K562 (cell line): ENCODE measurements around the gene NFKBIB. TPM values are rescaled to one million over a fixed set of nuclear protein-coding genes. Genes with fewer than 3 reads are reported as not detected.

Experiments used
- CCAR2 ChIP-seq: fragments of 200-400 bp; formaldehyde crosslinking; IDR thresholded peaks from 2 replicates; pipeline ENCODE4 v1.6.1; 2017; ENCODE audit warnings: mild to moderate bottlenecking, low read depth, low read length
- CREB1 ChIP-seq, 2 experiments: sonication (generic) in 1 of 2; formaldehyde crosslinking in 1 of 2; IDR thresholded peaks; 2 replicates each; pipeline versions ENCODE4 v1.6.1 to v1.8.0; 2012 to 2022; ENCODE audit warnings: inconsistent platforms in 1 of 2, mild to moderate bottlenecking in 1 of 2, missing genetic modification reagents in 1 of 2, moderate library complexity in 1 of 2
- FOS ChIP-seq: IDR thresholded peaks from 3 replicates; pipeline ENCODE4 v1.6.1; 2011; ENCODE audit not compliant: insufficient read length; ENCODE audit errors: extremely low read depth
- HDAC2 ChIP-seq: fragments of 450-650 bp; IDR thresholded peaks from 2 replicates; pipeline ENCODE4 v1.6.1; 2016; ENCODE audit warnings: mild to moderate bottlenecking
- HIVEP1 ChIP-seq: fragments of 250-450 bp; sonication (Bioruptor Pico); IDR thresholded peaks from 2 replicates; pipeline ENCODE4 v1.4.0; 2020; ENCODE audit warnings: mild to moderate bottlenecking
- HNRNPUL1 ChIP-seq: fragments of 200-400 bp; formaldehyde crosslinking; IDR thresholded peaks from 2 replicates; pipeline ENCODE4 v1.6.1; 2017; ENCODE audit warnings: low read length
- MEIS2 ChIP-seq: fragments of 450-650 bp; IDR thresholded peaks from 2 replicates; pipeline ENCODE4 v1.6.1; 2014; ENCODE audit warnings: mild to moderate bottlenecking; ENCODE audit not compliant: partially characterized antibody
- TRIM25 ChIP-seq: fragments of 450-650 bp; IDR thresholded peaks from 2 replicates; pipeline ENCODE4 v1.7.0; 2016; ENCODE audit warnings: borderline replicate concordance
- ZBTB1 ChIP-seq: sonication (generic); formaldehyde crosslinking; IDR thresholded peaks from 2 replicates; pipeline ENCODE4 v1.8.1; 2023; ENCODE audit warnings: missing genetic modification reagents, low read depth, mild to moderate bottlenecking, borderline replicate concordance
- ZNF184 ChIP-seq: sonication (generic); formaldehyde crosslinking; IDR thresholded peaks from 2 replicates; pipeline ENCODE4 v1.5.0; 2020; ENCODE audit warnings: missing genetic modification reagents
- ZNF232 ChIP-seq: sonication (generic); formaldehyde crosslinking; IDR thresholded peaks from 2 replicates; pipeline ENCODE4 v1.8.0; 2022; ENCODE audit warnings: mild to moderate bottlenecking, missing genetic modification reagents
- ZNF609 ChIP-seq: sonication (generic); formaldehyde crosslinking; IDR thresholded peaks from 2 replicates; pipeline ENCODE4 v1.8.1; 2023; ENCODE audit warnings: missing genetic modification reagents, mild to moderate bottlenecking, borderline replicate concordance
- ZNF707 ChIP-seq: fragments of 250-450 bp; sonication (Bioruptor Pico); conservative IDR thresholded peaks from 2 replicates; pipeline ENCODE4 v1.8.0; 2022; ENCODE audit warnings: inconsistent platforms, mild to moderate bottlenecking, moderate library complexity
- polyA plus RNA-seq, 8 experiments: library from polyadenylated mRNA; depleted of rRNA in 4 of 8; stranded (reverse) in 5 of 8; unstranded in 3 of 8; fragments of >200 nt; fragmentation: Nextera tagmentation in 2 of 8; fragmentation: Illumina TruSeq in 1 of 8; extraction: Ambion mirVana in 2 of 8; extraction: Trizol in 1 of 8; gene quantifications; 2 replicates each; pipeline versions ENCODE4 v1.2.1 to v1.2.3, GENCODE V29; 2011 to 2014; ENCODE audit warnings: inconsistent platforms in 1 of 8, missing spikeins in 1 of 8
- total RNA-seq, 7 experiments: library from RNA; depleted of rRNA in 6 of 7; stranded (reverse); fragments of >200 nt in 6 of 7; fragmentation: Illumina TruSeq in 2 of 7; extraction: Trizol in 2 of 7; gene quantifications; 2 replicates each; pipeline versions ENCODE4 v1.2.1 to v1.2.3, GENCODE V29; 2011 to 2021; ENCODE audit warnings: low replicate concordance in 1 of 7
- TF ChIP-seq, protein P1 (sequence below): sonication (generic); formaldehyde crosslinking; IDR thresholded peaks from 2 replicates; pipeline ENCODE4 v1.8.0; 2022; ENCODE audit warnings: mild to moderate bottlenecking, low read depth, missing genetic modification reagents
- TF ChIP-seq, protein P2 (sequence below): fragments of 250-450 bp; sonication (Bioruptor Pico); IDR thresholded peaks from 2 replicates; pipeline ENCODE4 v1.8.0; 2022; ENCODE audit warnings: inconsistent platforms, mild to moderate bottlenecking, moderate library complexity, borderline replicate concordance
- TF ChIP-seq, protein P3 (sequence below): sonication (generic); formaldehyde crosslinking; IDR thresholded peaks from 2 replicates; pipeline ENCODE4 v1.8.0; 2022; ENCODE audit warnings: mild to moderate bottlenecking, missing genetic modification reagents

Gene NFKBIB
- total and polyA plus RNA-seq, 9 of the 15 experiments (the other 6 are each of a cell fraction or from before 2014, with no cell fraction given), result 1.5 to 44.9 (median 10.4) TPM

DNA sequence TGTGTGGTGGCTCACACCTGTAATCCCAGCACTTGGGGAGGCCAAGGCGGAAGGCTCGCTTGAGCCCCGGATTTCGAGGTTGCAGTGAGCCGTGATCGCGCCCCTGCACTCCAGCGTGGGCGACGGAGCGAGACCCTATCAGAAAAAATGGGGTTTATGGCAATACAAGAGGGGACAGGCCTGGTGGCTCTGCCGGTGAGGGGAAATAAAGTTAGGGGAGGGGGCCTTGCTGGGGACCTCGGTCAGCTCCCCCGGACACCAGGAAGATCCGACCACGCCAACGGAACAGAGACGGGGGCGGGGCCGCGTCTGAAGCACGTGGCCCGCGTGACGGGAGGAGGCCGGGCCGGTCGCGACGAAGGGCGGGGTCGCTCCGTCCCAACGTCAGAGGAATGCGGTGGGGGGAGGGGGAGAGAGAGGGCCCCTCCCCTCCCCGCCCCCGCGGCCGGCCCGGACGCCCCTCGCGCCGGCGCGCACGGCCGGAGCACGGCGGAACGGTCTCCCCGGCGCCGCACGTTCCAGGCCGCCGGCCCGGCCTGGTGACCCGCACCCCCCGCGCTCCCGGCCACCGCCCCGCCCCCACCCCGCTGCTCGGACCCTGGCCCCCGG lies 48.0 kb upstream of the NFKBIB start (continued):
- TF ChIP-seq CREB1 (IDR thresholded peaks at IDR 0.05) (peak; percentile 95), CREB1 (CRISPR knock-in tag; IDR thresholded peaks at IDR 0.05) (peak; percentile 91), FOS (no peak), ZBTB1 (no peak), HIVEP1 (no peak), CCAR2 (no peak), HNRNPUL1 (no peak), TRIM25 (no peak), MEIS2 (peak; percentile 31), ZNF609 (CRISPR knock-in tag) (0 out of 2 replicates have a peak, but pooled peaks have one; percentile 13), ZNF707 (CRISPR knock-in tag) (no peak), ZNF232 (CRISPR knock-in tag) (no peak), ZNF184 (CRISPR knock-in tag) (no peak), HDAC2 (peak; percentile 70)
- TF ChIP-seq, protein P1, sequence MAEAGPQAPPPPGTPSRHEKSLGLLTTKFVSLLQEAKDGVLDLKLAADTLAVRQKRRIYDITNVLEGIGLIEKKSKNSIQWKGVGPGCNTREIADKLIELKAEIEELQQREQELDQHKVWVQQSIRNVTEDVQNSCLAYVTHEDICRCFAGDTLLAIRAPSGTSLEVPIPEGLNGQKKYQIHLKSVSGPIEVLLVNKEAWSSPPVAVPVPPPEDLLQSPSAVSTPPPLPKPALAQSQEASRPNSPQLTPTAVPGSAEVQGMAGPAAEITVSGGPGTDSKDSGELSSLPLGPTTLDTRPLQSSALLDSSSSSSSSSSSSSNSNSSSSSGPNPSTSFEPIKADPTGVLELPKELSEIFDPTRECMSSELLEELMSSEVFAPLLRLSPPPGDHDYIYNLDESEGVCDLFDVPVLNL (CRISPR knock-in tag), result no peak
- TF ChIP-seq, protein P2, sequence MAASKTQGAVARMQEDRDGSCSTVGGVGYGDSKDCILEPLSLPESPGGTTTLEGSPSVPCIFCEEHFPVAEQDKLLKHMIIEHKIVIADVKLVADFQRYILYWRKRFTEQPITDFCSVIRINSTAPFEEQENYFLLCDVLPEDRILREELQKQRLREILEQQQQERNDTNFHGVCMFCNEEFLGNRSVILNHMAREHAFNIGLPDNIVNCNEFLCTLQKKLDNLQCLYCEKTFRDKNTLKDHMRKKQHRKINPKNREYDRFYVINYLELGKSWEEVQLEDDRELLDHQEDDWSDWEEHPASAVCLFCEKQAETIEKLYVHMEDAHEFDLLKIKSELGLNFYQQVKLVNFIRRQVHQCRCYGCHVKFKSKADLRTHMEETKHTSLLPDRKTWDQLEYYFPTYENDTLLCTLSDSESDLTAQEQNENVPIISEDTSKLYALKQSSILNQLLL (CRISPR knock-in tag), result no peak
- TF ChIP-seq, protein P3, sequence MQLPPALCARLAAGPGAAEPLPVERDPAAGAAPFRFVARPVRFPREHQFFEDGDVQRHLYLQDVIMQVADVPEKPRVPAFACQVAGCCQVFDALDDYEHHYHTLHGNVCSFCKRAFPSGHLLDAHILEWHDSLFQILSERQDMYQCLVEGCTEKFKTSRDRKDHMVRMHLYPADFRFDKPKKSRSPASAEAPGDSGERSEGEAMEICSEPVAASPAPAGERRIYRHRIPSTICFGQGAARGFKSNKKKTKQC (CRISPR knock-in tag), result 0 out of 2 replicates have a peak, but pooled peaks have one; percentile 46
